HG03060 (cell line): ENCODE results near the gene PMF1.

ENCODE experiments used
- ATAC-seq: cut with Tn5 transposase; IDR thresholded peaks from one replicate; pipeline ENCODE4 v1.9.1; 2021; ENCODE audit warnings: low read depth, moderate number of reproducible peaks; ENCODE audit not compliant: unreplicated experiment

PMF1 gene

DNA sequence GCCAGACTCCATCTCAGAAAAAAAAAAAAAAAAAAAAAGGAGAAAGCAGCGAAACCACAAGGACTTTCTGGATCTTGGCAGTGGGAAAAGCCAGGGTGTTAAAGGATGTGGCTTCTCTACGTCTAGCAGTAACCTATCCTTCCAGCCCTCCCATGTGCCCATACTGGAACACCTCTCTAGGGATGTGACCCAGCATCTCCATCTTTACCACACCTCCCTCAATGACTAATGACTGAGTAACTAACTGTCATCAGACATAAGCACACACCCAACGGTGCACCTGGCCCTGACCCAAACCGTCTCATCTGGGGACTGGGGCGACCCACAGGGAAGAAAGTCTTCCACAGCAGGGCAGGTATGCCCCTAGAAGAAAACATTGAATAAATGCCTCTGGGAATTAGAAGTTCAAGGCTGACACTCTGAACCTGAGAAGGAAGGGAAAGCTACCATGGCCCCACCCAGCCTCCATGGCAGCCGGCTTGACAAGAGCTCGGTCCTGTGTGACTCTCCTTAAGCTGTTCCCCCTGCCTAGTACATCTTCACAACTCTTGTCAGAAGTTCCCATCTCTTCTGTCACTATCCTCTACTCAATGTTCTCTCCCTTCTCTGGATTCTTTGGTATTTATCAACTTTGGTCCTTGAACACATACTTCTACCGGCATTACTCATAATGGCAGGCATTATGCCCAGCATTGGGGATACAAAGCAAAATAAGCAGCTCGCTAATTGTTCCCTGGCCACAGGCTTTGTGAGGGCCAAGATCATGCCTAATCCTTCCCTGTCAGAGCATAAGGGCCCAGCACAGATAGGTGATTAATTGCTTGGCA lies 49.9 kb downstream of the PMF1 start:
- no peak for ATAC-seq

DNA sequence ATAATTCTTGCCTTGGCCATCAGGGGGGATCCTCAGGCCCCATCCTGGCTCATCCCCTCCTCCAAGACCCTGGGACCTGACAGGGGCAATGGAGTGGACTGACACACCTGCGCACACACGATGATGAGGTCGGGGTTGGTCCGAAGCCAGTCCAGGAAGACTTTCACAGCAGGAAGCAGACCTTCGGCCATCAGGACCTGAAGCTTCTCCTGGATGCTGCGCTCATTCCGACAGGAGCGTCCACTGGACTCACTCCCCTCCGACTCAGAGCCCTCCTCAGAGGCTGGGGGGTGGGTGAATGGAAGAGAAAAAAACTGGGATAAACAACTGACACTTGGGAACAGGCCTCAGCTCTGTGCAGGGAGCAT lies 50.5 kb downstream of the PMF1 start:
- no peak for ATAC-seq

DNA sequence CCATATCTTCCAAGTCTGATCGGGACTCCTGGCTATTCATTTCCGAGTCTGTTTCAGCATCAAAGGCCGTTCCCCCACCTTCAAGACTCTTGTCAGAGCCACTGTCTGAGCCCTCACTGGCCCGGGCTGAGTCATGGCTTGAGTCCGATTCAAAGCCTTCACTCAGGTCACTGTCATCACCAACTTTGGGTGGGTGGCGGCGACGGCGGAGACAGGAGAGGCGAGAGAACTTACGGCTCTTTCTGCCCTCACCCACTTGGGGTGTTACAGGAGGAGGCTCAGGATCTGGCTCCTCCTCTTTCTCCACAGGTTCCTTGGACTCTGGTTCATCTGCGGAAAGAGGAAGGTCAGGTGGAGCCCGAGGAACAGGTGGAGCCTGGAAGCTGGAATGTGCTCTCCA lies 53.2 kb downstream of the PMF1 start:
- no peak for ATAC-seq

DNA sequence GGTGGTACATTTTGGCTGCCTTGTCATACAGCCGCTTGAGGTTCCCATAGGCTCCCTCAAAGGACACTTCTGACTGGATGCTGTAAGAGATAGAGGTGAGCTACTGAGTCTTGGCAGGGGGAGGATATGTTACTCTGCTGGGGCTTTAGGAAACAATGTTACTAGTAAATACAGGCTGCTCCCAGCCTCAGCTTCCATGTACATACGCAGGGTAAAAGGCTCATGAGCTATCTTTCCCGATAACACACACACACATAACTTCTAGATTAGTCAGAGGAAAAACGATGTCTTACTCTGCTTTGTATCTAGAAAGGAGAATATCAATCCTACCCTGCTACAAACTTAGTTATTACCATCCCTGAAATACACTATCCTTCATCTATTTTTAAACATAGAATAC lies 55.5 kb downstream of the PMF1 start:
- ATAC-seq = no peak

DNA sequence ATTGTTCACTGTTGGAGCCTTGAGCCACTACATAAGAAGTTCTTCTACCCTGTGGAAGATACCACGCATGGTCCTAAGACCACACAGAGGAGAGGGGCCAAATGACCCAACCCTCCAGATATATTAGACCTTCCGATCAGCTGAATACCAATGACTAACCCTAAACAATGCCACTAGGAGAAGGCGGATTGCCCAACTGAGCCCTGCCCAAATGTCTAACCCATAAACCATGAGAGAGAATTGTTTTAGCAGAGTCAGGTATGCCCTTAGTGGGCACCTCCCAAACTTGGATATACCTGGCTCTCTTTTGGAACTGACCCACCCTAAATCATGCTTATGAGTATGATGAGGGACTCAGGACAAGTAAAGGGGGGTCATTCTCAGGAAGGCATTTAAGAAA lies 57.5 kb downstream of the PMF1 start:
- no peak for ATAC-seq

DNA sequence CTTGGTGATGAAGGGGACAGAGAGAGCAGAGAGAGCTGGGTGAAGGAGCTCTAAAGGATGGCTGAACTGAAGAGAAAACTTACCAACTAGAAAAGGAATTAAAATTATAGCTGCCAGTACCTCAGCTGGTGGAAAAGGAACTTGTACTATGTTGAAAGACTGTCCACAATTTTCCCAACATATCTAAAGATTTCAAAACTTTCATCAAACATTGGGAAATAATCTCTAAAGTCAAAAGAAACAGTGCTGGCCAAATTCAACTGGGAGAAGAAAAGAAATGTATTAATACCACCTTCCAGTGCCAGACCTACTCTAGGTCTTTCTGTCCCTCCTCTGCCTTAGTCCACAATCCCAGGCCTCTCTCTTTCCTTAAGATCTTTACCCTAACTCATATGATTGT lies 63.7 kb downstream of the PMF1 start:
- no peak for ATAC-seq

DNA sequence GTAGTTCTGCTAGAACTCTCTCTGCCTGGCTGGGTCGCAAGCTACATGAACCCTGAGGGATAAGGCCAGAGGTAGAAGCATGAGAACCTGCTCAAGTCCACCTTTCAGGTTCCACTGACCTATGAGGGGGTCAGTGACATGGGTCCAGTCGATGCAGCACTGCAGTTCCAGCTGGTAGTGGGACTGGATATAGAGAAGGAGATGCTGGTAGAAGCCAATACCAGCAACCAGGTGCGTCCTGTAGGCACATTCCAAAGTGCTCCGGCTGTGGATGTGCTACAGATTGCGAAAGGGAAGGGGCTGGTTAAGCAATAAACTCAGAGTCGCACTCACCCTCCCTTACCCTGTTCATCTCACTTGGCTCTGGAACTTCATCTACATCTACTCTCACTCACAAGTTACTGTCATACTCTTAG lies 64.2 kb downstream of the PMF1 start:
- ATAC-seq = no peak

DNA sequence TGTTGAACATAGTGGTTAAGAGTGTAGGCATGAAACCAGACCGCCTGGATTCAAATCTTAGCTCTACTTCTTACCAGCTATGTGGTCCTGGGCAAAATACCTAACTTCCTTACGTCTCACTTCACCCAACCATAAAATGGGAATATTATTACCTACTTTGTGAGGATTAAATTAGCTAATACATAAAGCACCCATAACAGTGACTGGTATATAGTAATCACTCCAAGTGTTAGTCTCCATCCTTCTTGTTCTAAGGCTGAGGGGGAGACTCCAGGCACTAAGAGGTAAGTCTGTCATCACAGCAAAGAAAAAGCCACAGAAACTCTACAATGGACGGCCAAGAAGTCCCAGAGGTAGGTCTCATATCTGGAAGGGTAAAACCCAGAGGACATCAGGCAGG lies 67.0 kb downstream of the PMF1 start:
- no peak for ATAC-seq

DNA sequence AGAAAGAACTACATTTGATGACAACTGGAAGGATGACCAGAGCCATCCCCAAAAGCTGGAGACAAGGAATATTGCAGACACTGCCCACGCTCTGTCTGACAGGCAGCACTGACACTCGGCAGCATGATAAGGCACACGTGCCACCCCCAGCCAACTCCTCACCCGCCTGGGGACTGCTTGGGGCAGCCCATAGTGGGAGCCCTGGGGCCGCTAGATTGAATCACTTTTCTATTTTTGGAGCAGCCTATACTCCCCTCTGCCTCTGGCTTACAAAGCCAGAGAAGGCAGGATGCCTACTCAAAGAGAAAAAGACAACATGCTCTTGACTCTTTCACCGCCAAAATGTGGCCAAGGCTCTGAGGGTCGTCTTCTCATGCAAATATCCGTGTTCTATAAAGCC lies 68.5 kb downstream of the PMF1 start:
- ATAC-seq = peak; percentile 59

DNA sequence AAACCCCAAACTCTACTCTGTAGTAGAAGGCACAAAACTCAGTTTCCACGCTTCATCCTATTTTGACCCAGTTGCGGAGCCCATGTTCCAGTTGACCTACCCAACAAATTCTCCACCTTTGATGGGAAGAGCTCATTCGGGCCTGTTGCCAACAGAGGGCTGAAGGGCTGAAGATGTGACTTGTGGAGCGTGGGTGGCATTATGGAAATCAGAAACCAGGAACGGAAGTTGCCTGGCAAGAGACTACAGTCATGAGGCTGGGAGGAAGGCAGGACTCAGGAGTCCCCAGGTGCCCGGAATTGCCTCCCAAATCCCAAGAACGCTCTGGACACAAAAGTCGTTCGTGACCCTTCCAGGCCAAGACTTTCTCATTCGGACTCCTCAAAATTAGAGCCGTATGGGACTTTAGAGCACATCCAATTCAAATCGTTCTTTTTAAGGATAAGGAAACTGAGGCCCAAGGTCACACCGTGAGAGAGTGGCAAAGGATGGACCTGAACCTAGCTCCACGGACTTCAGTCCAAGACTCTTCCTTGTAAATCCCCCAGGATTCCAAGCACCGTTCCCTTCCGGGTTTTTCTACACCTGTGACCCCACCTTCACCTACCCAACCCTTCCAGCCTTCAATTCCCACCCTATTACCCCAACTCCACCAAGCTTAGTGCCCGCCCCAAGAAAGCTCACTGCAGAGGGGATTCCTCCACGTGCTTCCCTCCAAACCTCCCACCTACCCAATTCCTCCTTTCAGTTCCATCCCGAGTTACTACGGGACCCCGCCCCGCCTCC lies 69.1 kb downstream of the PMF1 start:
- ATAC-seq = no peak

DNA sequence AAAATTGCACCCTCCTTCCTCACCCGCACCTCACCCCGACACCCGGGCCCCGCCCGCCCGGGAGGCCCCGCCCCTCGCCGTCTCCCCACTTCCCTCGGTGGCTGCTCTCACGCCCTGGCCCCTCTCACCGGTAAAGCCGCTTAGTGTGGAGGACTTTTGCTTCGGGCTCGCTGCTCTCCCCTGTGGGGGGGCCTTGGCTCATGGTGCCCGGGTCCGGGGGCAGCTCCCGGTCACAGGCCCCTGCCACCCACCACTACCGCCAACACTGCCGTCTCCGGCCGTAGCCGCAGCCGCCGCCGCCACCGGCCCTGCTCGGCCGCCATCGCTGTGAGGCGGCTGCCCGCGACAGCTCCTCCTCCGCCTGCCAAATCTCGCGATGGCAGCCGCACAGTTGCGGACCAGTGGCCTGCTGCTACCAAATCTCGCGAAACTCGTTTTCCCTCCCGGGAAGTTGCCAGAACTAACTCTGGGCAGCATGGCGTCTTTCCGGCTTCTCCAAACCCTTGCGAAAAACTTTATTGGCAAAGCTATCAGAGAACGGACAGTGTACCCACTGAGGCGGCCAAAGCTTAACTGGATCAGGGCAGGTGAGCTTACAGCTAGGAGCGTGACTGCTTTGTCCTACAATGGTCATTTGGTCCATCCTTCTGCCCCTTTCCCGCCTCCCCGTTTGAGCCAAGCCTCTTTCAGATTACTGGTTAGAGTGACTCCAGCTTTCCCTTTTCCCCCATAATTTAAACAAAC lies 69.8 kb downstream of the PMF1 start, which contains the start of gene SMG5:
SMG5 (minus strand) TSS at position 347 of the 744 bp plus-strand sequence; CDS start at position 202, 145 bp downstream.
- ATAC-seq = peak; percentile 68

DNA sequence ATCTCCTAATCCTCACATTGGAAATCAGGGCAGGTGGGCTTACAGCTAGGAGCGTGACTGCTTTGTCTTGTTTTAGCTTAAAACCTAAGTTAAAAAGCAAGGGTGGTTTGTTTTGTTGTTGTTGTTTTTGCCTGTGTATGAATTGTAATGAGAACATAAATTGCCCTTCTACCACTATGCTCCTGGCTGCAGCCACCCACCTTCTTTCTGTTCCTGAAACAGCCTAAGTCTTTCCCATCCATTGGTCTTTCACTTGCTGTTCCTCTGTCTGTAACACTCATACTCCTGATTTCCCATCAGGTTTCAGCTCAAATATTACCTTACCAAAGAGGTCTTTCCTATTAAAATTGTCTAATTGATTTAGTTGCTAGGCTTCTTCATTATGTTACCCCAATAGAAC lies 70.7 kb downstream of the PMF1 start:
- ATAC-seq = no peak

DNA sequence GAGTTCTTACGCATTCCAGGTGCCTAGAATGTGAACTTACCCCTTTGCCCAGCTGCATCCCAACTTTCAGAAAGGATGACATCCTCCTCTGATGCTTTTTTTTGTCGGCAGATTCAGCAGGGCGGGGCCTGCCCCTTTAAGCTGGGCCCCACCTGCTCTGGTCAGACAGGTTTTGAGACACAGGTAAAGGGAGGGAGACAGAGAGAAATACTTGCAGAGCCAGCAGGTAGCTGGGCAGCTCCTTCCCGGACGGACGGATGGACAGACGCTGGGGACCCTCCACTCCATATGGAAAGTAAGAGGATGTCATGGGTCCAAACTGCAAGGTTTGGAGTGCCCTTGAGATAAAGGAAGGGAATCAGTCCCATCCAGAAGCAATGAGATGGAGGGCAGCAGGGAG lies 71.3 kb downstream of the PMF1 start, which contains the start of gene TMEM79:
TMEM79 (plus strand) TSS at position 214 of the 400 bp plus-strand sequence. CDS start 902 bp downstream, outside the sequence.
- no peak for ATAC-seq

DNA sequence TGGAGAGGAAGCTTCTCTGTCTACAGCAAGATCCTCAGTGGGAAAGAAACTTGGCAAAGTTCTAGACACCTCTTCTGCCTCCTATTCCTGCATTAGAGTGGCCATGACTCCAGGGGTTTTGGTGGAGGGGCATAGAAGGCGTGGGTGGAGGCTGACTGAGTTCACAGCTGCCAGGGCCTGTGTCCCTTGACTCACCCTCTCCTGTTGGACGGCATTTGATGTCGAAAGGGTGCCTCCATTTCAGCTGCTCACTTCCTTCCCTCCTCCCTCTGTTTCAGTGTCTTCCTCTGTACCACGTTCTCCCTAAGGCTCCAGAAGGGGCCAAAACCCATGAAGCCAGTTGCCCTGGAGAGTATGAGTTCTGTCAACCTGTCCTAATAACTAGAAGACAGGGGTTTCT lies 72.0 kb downstream of the PMF1 start:
- no peak for ATAC-seq

DNA sequence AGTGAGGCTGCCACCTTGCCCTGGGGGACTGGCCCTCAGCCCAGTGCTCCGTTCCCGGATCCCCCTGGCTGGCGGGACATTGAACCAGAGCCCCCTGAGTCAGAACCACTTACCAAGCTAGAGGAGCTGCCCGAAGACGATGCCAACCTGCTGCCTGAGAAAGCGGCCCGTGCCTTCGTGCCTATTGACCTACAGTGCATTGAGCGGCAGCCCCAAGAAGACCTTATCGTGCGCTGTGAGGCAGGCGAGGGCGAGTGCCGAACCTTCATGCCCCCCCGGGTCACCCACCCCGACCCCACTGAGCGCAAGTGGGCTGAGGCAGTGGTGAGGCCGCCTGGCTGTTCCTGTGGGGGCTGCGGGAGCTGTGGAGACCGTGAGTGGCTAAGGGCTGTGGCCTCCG lies 72.6 kb downstream of the PMF1 start:
- no peak for ATAC-seq

DNA sequence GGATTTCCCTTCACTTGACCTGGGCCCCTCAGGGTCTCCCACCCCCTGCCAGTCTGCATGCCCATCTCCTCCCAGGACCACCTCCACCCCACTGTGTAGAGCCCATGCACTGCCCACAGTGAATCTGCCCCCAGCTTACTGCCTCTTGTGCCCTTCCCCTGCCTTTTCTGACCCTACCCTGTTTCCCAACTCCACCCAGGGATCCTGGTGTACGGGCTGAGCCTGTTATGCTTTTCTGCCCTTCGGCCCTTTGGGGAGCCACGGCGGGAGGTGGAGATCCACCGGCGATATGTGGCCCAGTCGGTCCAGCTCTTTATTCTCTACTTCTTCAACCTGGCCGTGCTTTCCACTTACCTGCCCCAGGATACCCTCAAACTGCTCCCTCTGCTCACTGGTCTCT lies 73.3 kb downstream of the PMF1 start:
- ATAC-seq = no peak
